ENCODE measurements around the gene AMDHD2.
A peak's percentile ranks its signal among the peaks of the same experiment; 100 is the strongest.

AMDHD2 gene

DNA sequence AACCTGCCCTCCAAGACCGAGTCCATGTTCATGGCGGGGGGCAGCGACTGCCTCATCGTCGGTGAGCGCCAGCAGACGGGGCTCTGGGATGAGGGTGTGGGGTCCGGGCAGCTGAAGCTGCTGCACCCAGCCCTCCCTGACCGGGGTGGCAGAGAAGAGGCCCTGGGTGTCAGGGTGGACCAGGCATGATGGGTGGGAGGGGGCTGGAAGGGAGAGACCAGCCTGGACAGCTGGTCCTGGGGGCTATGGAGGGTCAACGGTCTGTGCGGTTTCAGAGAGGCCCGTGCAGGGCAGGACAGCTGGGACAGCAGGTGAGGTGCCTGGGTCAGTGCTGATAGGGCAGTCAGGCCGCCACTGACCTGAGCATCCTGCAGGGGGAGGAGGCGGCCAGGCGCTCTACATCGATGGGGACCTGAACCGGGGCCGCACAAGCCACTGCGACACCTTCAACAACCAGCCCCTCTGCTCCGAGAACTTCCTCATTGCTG is 19.7 kb upstream of the AMDHD2 start:
- DNase-seq: no peak

- DNase-seq: peak; percentile 83
Measured at GRCh38 chr16:2500918-2501750, 19.0 kb upstream of the AMDHD2 start.

DNA sequence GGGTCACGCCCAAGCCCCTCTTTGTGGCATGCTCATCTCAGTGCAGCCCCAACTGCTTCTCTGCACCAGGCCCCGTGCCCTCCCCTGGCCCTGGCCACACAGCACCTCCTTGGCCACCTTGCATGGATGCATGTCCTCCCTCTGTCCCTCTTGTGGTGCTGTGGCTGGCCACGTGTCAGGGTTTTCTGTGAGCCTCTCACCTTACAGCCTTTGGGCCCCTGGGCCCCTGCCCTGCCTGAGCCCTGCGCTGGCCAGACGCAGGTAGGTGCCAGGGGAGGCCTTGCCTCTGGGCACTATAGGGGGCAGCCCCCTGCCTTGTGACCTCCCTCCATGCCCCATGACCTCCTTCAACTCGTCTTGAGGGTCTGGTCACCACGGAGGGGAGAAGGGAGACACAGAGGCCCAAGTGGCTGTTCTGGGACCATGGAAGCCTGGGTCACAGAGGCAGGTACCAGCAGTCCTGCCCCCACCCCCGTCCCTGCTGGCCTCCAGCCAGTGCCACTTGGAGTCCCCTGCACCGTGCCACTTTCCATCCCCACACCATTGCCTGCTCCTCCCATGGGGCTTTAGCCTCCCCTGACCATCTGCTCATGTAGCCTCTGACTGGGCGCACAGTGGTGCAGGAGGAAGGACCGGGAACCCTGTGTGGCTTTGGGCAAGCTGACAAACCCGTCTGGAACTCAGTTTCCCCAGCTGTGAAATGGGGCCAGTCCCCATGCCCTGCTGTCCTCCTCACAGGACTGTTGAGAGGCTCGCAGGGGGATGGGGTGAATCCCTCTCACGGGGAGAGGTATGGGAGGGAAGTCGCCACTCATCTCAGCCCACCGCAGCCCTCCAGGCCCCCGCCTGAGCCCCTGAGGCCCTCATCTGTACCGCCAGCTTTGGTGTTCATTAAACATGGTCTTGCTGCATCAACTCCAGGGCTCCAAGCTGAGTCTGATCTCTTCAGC is 17.9 kb upstream of the AMDHD2 start:
- DNase-seq: no peak

DNA sequence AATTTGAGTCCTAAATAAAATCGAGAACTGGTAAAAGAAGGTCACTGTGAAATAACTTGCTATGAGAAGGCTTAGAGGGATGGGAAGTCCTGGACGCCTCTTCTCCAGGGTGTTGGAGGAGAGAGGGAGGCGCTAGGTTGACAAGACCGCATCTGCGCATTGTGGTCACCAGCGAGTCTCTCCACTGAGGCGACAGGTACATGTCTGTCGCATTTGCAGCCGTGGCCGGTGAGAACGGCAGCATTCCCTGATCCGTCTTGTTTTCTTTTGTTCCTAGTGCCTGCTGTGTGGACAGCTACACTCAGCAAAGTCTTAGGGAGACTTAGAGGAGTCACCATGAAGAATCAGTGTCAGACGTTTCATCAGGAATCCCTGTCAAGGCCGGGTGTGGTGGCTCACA is 14.5 kb upstream of the AMDHD2 start:
- DNase-seq: no peak

DNA sequence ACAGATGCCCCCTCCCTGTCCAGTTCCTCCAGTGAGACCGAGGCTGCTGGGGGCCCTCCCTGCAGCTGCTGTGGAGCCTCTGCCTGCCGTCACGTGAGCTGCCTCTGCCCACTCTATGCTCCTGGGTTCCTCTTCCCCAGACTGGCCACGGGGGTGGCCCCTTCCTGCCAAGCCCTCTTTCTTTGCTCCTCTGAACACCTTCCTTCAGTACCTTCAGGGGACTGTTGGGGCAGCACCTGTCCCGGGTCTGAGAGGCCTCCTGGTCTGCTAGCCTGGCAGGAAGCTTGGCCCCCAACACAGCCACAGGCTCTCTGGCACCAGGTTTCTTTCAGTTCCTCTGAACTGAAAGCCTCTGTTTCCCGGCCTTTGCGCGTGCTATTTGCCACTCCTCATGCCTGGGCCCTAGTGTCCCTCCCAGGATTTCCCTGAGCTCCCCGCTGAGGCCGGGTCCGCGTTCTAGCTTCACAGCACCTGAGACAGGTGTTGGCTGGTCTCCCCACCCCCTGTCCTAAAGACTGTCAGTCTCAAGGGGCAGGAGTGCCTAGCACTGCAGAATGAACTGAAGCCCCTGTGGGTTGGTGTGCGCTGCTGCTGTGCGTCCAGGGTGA is 13.0 kb upstream of the AMDHD2 start:
- DNase-seq: no peak

DNA sequence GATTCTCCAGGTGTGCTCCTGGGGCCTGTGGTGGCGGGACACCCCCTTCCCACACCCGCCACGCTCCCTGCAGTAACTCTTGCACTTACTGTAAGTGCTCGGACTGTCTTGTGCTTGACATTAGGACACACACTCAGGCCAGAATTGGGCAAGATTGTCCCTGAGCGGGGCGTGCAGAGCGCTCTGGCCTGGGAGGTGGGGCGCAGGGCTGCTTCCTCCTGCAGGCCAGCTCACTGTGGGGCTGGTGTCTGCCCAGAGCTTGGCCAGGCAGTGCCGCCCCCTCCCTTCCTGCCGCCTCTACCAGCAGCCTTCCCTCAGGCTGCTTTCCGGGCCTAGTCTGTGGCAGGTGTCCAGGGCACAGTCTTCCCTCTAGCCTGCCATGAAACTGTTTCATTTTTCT is 12.5 kb upstream of the AMDHD2 start:
- no peak for DNase-seq

- no peak for DNase-seq
Measured at GRCh38 chr16:2508722-2509400, 11.3 kb upstream of the AMDHD2 start.

DNA sequence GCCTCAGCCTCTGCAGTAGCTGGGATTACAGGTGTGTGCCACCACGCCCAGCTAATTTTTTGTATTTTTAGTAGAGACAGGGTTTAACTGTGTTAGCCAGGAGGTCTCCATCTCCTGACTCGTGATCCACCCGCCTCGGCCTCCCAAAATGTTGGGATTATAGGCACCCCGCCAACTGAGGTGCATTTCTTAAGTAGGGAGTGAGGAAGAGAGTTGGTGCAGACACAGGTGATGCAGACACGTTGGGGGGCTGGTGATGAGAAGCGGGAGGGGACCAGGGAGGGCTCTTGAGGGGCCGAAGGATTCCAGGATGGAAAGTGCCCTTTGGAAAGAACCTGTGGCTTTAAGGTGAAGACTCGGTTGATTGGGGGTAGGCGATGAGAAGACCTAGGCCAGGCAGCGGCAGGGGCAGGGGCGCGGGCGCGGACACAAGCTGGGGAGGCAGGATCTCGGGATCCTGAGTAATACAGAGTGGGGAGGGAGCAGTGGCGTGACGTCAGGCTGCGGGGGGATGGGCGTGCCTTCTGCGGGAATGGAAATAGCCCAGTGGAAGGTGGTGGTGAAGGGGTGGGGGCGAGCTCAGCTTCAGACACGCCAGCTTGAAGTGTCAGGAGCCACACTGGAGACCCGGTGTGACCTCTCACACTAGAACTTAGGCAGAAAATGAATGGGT is 8.9 kb upstream of the AMDHD2 start:
- no peak for DNase-seq

DNA sequence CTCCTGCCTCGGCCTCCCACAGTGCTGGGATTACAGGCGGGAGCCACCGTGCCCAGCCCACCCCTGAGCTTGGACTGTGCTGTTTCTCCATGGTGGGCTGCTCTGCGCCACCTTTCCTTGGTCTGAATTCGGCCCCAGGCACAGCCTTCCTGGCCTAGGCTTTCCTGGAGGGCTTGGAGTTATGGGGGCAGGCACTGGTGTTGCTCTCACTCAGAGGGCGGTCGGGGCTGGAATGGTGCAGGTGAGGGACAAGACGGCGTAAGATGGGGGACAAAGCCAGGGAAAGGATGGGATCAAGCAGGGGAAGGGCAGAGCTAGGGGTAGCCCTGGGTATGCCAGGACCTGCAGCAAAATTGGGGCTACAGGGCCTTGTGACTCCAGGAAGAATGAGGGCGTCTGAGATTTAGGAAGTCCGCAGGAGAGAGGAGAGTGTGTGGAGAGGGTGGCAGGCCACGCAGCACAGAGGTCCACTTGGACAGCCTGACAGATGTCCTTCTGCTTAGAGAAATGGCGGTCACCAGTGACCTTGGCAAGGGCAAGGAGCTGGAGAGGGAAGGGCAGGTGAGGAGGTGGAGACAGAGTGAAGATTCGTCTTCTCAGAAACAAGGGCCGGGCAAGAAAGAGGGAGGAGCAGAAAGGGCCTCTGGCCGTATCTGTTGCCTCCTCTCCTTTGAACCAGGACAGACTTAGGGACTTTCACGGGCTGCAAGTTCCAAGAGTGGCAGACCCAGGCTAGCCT is 8.0 kb upstream of the AMDHD2 start:
- no peak for DNase-seq

DNA sequence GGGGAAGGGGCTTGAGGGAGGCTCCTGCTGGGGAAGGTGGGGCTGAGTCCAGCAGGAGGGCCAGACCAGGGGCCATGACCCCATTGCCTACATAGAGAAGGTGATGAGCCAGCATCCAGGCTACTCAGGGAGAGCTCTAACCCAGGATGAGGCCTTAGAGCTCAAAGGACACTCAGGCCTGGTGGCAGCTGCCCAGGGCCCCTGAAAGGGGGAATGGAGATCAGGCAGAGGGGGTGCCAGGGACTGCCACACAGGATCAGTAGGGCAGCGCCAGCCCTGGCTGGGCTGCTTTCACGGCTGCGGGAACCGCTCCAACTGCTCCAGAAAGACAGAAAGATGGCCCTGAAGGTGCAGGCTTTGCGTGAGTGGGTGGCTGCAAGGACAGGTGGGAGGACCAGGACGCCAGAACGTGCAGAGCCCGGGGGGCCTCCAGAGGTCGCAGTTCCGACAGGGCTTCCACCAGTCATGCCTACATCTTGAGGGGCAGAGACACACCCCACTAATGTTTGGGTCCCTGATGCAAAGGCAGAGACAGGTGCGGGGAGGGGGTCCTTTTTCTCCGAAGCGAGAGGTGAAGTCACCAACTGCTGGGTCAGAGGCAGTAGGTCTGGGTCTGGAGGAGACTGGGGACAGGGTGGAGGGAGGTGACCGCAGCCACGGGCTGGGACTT is 7.3 kb upstream of the AMDHD2 start:
- DNase-seq: no peak

- peak; percentile 88 for DNase-seq
Measured at GRCh38 chr16:2513405-2514332, 6.5 kb upstream of the AMDHD2 start, which contains the start of gene ATP6V0C. ATP6V0C (plus strand) TSS chr16:2513952; CDS start chr16:2514104, 152 bp downstream.

DNA sequence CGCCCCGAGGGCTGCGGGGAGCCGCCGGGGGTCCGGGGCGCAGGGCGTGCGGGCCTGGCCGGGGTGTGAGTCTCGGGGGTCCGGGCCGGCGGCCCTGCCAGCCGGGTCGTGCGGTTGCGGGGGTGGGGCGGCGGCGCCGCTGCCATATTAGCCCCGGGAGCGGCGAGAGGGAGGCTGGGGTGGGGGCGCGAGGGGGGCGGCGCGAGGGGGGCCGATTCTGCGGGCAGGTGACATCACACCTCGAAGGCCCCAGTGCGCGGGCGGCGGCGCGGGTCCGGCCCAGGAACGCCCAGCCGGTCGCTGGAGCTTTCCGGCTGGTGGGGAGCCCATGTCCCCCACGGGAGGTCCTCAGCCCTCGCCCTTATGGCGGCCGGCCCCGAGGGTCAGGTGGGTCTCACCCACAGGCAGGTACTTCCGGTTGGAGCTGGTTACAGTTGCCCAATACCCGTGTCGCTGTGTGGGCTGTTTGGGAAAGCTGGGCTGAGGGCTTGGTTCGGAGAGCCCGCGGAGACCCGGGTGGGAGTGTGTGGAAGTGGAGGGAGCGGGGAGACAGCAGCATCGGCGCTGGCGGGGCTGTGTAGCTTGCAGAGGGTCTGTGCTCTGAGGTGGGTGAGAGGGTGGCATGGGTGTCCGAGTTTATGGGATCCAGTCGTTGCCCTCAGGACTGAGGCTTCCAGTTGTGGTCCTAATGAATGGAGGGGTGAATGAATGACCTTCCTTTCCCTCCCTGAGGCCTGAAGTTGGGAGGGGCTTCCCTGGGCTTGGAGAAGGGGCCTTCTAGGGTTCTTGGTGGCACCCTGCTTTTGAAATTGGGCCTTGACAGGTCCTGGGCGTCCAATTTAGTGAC is 5.6 kb upstream of the AMDHD2 start:
- DNase-seq: peak; percentile 40

- no peak for DNase-seq
Measured at GRCh38 chr16:2515180-2515851, 4.9 kb upstream of the AMDHD2 start.

GRCh38 chr16:2516391-2517240 is 3.6 kb upstream of the AMDHD2 start:
- DNase-seq: no peak

- DNase-seq: no peak
Measured at GRCh38 chr16:2517954-2518605, 2.1 kb upstream of the AMDHD2 start.
